Esophagus muscularis mucosa (tissue), 4 donors: ENCODE results near the gene FXYD5. TPM values are rescaled to one million over a fixed set of nuclear protein-coding genes. Genes with fewer than 3 reads are reported as not detected.
A peak's percentile ranks its signal among the peaks of the same experiment; 100 is the strongest.
"Not testable (repeated sequence)": the region's sequence is repeated elsewhere in the genome, so short reads cannot be mapped to it uniquely, and the experiment has no call there.

Source experiments
- DNase-seq: peaks from one replicate; pipeline ENCODE4 v3.0.0-alpha.2; 2017; ENCODE audit errors: extremely low spot score
- H3K27ac ChIP-seq, 4 donors: fragments of 200-600 bp; sonication (generic); replicated peaks in 1 of 4; 1 replicate in 3 of 4; 2 replicates in 1 of 4; pipeline ENCODE4 v1.5.1; 2016 to 2019; ENCODE audit warnings: mild to moderate bottlenecking in 1 of 4
- H3K27me3 ChIP-seq, 4 donors: fragments of 200-600 bp; sonication (generic); one replicate each; pipeline versions ENCODE4 v1.5.1 to v1.6.0; 2016 to 2019
- H3K36me3 ChIP-seq, 4 donors: fragments of 200-600 bp; sonication (generic); one replicate each; pipeline ENCODE4 v1.5.1; 2016 to 2019
- H3K4me1 ChIP-seq, 4 donors: fragments of 200-600 bp; sonication (generic); one replicate each; pipeline ENCODE4 v1.5.1; 2016 to 2019
- H3K4me3 ChIP-seq, 4 donors: fragments of 200-600 bp; sonication (generic); 1 replicate in 2 of 4; 2 replicates in 2 of 4; pipeline ENCODE4 v1.5.1; 2016 to 2019; ENCODE audit warnings: mild to moderate bottlenecking in 4 of 4, moderate library complexity in 1 of 4
- H3K9me3 ChIP-seq, 4 donors: fragments of 200-600 bp; sonication (generic); 1 replicate in 3 of 4; 2 replicates in 1 of 4; pipeline ENCODE4 v1.5.1; 2016 to 2019
- CTCF ChIP-seq, 3 experiments: fragments of 200-600 bp in 2 of 3; fragments of 450-650 bp in 1 of 3; sonication (generic) in 2 of 3; IDR thresholded peaks; one replicate each; pipeline ENCODE4 v1.5.1; 2017 to 2019; ENCODE audit warnings: antibody characterized with exemption in 3 of 3, mild to moderate bottlenecking in 2 of 3, moderate library complexity in 1 of 3
- EP300 ChIP-seq: sonication (generic); formaldehyde crosslinking; IDR thresholded peaks from one replicate; pipeline ENCODE4 v1.6.1; 2017; ENCODE audit warnings: antibody characterized with exemption
- POLR2A ChIP-seq: fragments of 450-650 bp; IDR thresholded peaks from one replicate; pipeline ENCODE4 v1.6.1; 2017; ENCODE audit warnings: antibody characterized with exemption, moderate library complexity, mild to moderate bottlenecking, low read depth
- POLR2AphosphoS5 ChIP-seq, 2 donors: sonication (generic); formaldehyde crosslinking; IDR thresholded peaks; one replicate each; pipeline ENCODE4 v1.6.1; 2017; ENCODE audit warnings: antibody characterized with exemption in 2 of 2
- WGBS: methylation state at CpG from one replicate; pipeline ENCODE4 v1.1.5; 2018; 5-methylcytosine and 5-hydroxymethylcytosine counted together
- intact Hi-C: fragments of 100-400 bp; cut with DNase I; formaldehyde crosslinking; loops from one replicate; pipeline ENCODE4 v1.15.1; 2023
- total RNA-seq, 4 donors: library from RNA; depleted of rRNA; stranded (reverse); fragments of >200 nt; gene quantifications; one replicate each; pipeline versions ENCODE4 v1.1.0 to v1.2.1, GENCODE V29; 2016

FXYD5 gene
- total RNA-seq, 4 donors from 2014 or later, result 26.6 to 49.3 (median 43.0) TPM

GRCh38 chr19:35194012-35194984 lies 39.8 kb downstream of the FXYD5 start:
- no peak for DNase-seq
- WGBS, result 63% methylated on average over 9 of the region's 9 CpGs
- Histone ChIP-seq H3K27me3 (peaks cover 0 to 14% (median 0%) of the 10 kb centered on the region in 4 donors), H3K36me3 (no peaks in the 10 kb centered on the region), H3K9me3 (no peaks in the 10 kb centered on the region), H3K4me3 (no peak overlapping the region), H3K4me1 (no peaks in the 10 kb centered on the region), H3K27ac (no peak overlapping the region)
- intact Hi-C loops, result no loop called here
- no peak for TF ChIP-seq EP300
- no peak for TF ChIP-seq POLR2A
- no peak for TF ChIP-seq POLR2AphosphoS5 (IDR thresholded peaks at IDR 0.05)
- TF ChIP-seq CTCF (IDR thresholded peaks at IDR 0.05), result no peak

GRCh38 chr19:35195830-35196229 lies 41.3 kb downstream of the FXYD5 start:
- Histone ChIP-seq H3K27ac (no peak overlapping the region), H3K36me3 (no peaks in the 10 kb centered on the region), H3K4me1 (no peaks in the 10 kb centered on the region), H3K4me3 (no peak overlapping the region), H3K9me3 (no peaks in the 10 kb centered on the region), H3K27me3 (peaks cover 0 to 20% (median 0%) of the 10 kb centered on the region in 4 donors)
- no peak for DNase-seq
- intact Hi-C loops, result no loop called here
- TF ChIP-seq EP300, result no peak
- no peak for TF ChIP-seq CTCF (IDR thresholded peaks at IDR 0.05)
- no peak for TF ChIP-seq POLR2AphosphoS5 (IDR thresholded peaks at IDR 0.05)
- TF ChIP-seq POLR2A, result no peak
- 58% methylated on average over 2 of the region's 2 CpGs for WGBS

GRCh38 chr19:35196861-35197260 lies 42.3 kb downstream of the FXYD5 start:
- H3K4me3 ChIP-seq, H3K27ac ChIP-seq, intact Hi-C loops, H3K4me1 ChIP-seq, DNase-seq, H3K9me3 ChIP-seq, H3K36me3 ChIP-seq: not testable (repeated sequence)
- H3K27me3 ChIP-seq, result peaks cover 0 to 24% (median 0%) of the 10 kb centered on the region in 4 donors
- 92% methylated on average over 5 of the region's 6 CpGs for WGBS

GRCh38 chr19:35199481-35199880 lies 44.9 kb downstream of the FXYD5 start:
- Histone ChIP-seq H3K9me3 (no peaks in the 10 kb centered on the region), H3K4me3 (no peak overlapping the region), H3K4me1 (no peaks in the 10 kb centered on the region), H3K27me3 (peaks cover 0 to 19% (median 0%) of the 10 kb centered on the region in 4 donors), H3K27ac (no peak overlapping the region), H3K36me3 (no peaks in the 10 kb centered on the region)
- intact Hi-C loops, result no loop called here
- DNase-seq, result peak; percentile 85
- WGBS, result 54% methylated on average over 2 of the region's 2 CpGs
- no peak for TF ChIP-seq EP300
- TF ChIP-seq POLR2A, result no peak
- no peak for TF ChIP-seq POLR2AphosphoS5 (IDR thresholded peaks at IDR 0.05)
- TF ChIP-seq CTCF (IDR thresholded peaks at IDR 0.05), result no peak

GRCh38 chr19:35202722-35203688 lies 48.5 kb downstream of the FXYD5 start:
- peaks cover 0 to 25% (median 0%) of the 10 kb centered on the region in 4 donors for H3K27me3 ChIP-seq
- H3K4me3 ChIP-seq, result no peak overlapping the region
- no peaks in the 10 kb centered on the region for H3K9me3 ChIP-seq
- WGBS, result 79% methylated on average over 4 of the region's 4 CpGs
- intact Hi-C loops, result no loop called here
- TF ChIP-seq POLR2A (no peak), POLR2AphosphoS5 (IDR thresholded peaks at IDR 0.05) (no peak), EP300 (no peak), CTCF (IDR thresholded peaks at IDR 0.05) (no peak)
- H3K36me3 ChIP-seq, result no peaks in the 10 kb centered on the region
- H3K27ac ChIP-seq, result no peak overlapping the region
- DNase-seq, result peak; percentile 53
- H3K4me1 ChIP-seq, result no peaks in the 10 kb centered on the region
